A673 (cell line): ENCODE data around the gene AP2M1.

Experiments
- EZH2 ChIP-seq: fragments of 200-600 bp; sonication (generic); IDR thresholded peaks from 2 replicates; pipeline ENCODE4 v1.6.1; 2017; ENCODE audit warnings: borderline replicate concordance, low read depth, mild to moderate bottlenecking, mixed read lengths, antibody characterized with exemption, low read length; ENCODE audit not compliant: poor library complexity, severe bottlenecking
- TF ChIP-seq, protein P1 (sequence below): fragments of 300-800, 200-600 bp; sonication (generic); conservative IDR thresholded peaks from 2 replicates; pipeline ENCODE4 v1.5.1; 2017; ENCODE audit warnings: low read depth, mild to moderate bottlenecking, antibody characterized with exemption, low read length, moderate library complexity, mixed read lengths

DNA sequence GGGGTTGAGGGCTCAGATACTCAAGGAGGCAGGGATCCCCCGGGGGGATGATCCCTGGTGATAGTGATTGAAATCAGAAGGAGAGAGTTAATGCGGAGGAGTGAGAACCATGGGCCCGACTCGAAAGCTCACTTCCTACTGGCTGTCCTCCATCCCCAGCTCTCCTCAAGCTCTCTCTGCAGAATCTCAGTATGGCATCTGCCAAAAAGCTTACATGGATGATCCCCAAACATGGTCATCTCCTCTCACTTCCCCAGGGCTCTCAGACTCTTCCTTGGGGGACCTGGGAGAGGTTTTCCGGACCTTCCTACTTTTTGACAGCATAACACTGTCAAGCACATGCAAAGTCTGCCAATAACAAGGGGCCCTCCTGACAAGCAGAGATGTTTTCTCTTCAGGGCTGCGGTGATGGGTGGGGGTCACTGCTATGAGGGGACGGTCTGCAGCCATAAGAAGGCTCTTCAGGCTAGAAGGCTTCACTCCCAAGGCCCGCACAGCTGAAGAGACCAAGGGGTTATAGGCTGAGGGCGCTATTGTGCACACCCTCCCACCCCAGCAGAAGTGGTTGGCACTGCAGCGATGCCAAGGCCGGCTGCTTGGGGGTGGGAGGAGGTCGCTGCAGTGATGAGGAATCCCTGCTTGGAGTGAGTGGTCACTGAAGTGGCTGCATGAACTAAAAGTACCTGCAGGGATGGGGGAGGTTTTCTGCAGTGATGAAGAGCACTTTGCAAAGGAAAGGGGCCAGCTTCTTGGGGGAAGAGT is 53.9 kb downstream of the AP2M1 start:
- no peak for TF ChIP-seq EZH2
- TF ChIP-seq, protein P1, sequence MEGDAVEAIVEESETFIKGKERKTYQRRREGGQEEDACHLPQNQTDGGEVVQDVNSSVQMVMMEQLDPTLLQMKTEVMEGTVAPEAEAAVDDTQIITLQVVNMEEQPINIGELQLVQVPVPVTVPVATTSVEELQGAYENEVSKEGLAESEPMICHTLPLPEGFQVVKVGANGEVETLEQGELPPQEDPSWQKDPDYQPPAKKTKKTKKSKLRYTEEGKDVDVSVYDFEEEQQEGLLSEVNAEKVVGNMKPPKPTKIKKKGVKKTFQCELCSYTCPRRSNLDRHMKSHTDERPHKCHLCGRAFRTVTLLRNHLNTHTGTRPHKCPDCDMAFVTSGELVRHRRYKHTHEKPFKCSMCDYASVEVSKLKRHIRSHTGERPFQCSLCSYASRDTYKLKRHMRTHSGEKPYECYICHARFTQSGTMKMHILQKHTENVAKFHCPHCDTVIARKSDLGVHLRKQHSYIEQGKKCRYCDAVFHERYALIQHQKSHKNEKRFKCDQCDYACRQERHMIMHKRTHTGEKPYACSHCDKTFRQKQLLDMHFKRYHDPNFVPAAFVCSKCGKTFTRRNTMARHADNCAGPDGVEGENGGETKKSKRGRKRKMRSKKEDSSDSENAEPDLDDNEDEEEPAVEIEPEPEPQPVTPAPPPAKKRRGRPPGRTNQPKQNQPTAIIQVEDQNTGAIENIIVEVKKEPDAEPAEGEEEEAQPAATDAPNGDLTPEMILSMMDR = no peak
